Activated naive CD8-positive, alpha-beta T cell treated with anti-CD3 and anti-CD28 coated beads, Interleukin-2, amount 10 ng/mL, durations not matched to agents 7 days and 5 days (primary cell): ENCODE measurements around the gene TMEM132E. TPM values are rescaled to one million over a fixed set of nuclear protein-coding genes. Genes with fewer than 3 reads are reported as not detected.

Source experiments
- ATAC-seq: fragments of 150-1000 bp; cut with Tn5 transposase; one replicate; pipeline ENCODE4 v1.10.0; 2021; ENCODE audit warnings: low read depth, moderate library complexity
- POLR2A ChIA-PET: fragments of 350-600 bp; sonication (Branson Sonifier 250); formaldehyde crosslinking; loops from one replicate; lab custom pipeline; 2021; ENCODE audit warnings: antibody characterized with exemption; lab: Charles Lee
- DNase-seq: peaks from one replicate; pipeline ENCODE4 v3.0.0; 2021
- H3K27ac Mint-ChIP-seq: one replicate; pipeline ENCODE4 v1.8.0; 2022; ENCODE audit warnings: mild to moderate bottlenecking, mixed read lengths
- H3K27me3 Mint-ChIP-seq: one replicate; pipeline ENCODE4 v1.8.0; 2022; ENCODE audit warnings: mild to moderate bottlenecking, moderate library complexity, mixed read lengths
- H3K36me3 Mint-ChIP-seq: one replicate; pipeline ENCODE4 v1.8.0; 2021; ENCODE audit warnings: mild to moderate bottlenecking, mixed read lengths
- H3K4me1 Mint-ChIP-seq: one replicate; pipeline ENCODE4 v1.8.0; 2021; ENCODE audit warnings: mixed read lengths
- H3K4me3 Mint-ChIP-seq: one replicate; pipeline ENCODE4 v1.8.0; 2022; ENCODE audit warnings: mild to moderate bottlenecking, moderate library complexity, mixed read lengths
- H3K9me3 Mint-ChIP-seq: one replicate; pipeline ENCODE4 v1.8.0; 2021; ENCODE audit warnings: mixed read lengths
- total RNA-seq, 2 experiments: library from RNA; stranded (reverse); gene quantifications; one replicate each; pipeline ENCODE4 v1.2.3, GENCODE V29; 2021

Gene TMEM132E
- total RNA-seq, 2 experiments from 2014 or later, result 0.06 TPM; not detected in 1

DNA sequence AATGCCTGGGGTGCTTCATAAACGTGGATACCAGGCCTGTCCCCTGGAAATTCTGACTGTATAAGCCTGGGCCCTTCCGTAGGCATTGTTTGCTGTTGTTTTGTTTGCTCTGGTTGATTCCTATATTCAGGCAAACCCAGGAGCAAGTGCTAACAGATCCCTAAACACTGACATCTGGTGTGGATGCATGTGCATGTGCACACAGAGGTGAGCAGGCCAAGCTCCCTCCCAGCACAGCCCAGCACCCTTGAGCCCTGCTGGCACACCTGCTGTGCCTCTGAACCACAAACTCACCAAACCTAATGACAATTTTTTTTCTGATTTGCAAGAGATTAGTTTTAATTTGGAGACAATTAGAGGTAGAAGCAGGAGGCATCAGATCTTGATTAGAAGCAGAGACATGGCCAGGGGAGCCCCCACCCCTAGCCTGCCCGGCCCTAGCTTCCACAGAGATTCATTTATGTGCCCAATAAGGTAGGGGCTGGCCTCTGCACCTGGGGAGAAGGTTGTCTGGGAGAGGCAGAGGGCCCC lies 40.4 kb downstream of the TMEM132E start:
- Mint-ChIP-seq H3K36me3 (no peaks in the 10 kb centered on the region), H3K9me3 (no peaks in the 10 kb centered on the region), H3K27me3 (peaks cover 40% of the 10 kb centered on the region)

DNA sequence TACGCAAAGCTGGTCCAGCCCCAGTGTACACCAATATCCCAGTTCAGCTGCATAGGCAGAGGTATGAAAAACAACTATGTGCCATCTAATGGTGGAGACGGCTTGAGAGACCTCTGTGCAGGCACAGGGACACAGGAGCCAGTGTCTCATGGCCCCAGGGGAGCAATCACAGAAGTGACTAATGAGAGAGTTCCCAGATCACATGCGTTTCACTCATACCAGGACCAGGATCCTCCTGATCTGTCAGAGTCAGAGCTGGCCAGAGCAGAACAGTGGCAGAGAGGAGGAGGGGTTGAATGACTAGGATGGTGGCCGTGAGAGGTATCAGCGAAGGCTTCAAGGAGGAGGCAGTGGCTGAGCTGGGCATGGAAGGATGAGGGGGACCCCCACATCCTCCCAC lies 41.1 kb downstream of the TMEM132E start:
- H3K27ac Mint-ChIP-seq, result no peak overlapping the region
- H3K4me3 Mint-ChIP-seq, result no peak overlapping the region
- peaks cover 43% of the 10 kb centered on the region for H3K27me3 Mint-ChIP-seq
- H3K4me1 Mint-ChIP-seq, result no peaks in the 10 kb centered on the region
- no peaks in the 10 kb centered on the region for H3K9me3 Mint-ChIP-seq
- POLR2A ChIA-PET, result no interaction called here
- no peak for ATAC-seq
- no peaks in the 10 kb centered on the region for H3K36me3 Mint-ChIP-seq
- DNase-seq, result no peak

More for the DNA sequence above, 40.4 kb downstream of the TMEM132E start:
- ATAC-seq, result no peak
- POLR2A ChIA-PET, result no interaction called here
- no peak for DNase-seq
- H3K4me3 Mint-ChIP-seq, result no peak overlapping the region
- no peak overlapping the region for H3K27ac Mint-ChIP-seq
- no peaks in the 10 kb centered on the region for H3K4me1 Mint-ChIP-seq

DNA sequence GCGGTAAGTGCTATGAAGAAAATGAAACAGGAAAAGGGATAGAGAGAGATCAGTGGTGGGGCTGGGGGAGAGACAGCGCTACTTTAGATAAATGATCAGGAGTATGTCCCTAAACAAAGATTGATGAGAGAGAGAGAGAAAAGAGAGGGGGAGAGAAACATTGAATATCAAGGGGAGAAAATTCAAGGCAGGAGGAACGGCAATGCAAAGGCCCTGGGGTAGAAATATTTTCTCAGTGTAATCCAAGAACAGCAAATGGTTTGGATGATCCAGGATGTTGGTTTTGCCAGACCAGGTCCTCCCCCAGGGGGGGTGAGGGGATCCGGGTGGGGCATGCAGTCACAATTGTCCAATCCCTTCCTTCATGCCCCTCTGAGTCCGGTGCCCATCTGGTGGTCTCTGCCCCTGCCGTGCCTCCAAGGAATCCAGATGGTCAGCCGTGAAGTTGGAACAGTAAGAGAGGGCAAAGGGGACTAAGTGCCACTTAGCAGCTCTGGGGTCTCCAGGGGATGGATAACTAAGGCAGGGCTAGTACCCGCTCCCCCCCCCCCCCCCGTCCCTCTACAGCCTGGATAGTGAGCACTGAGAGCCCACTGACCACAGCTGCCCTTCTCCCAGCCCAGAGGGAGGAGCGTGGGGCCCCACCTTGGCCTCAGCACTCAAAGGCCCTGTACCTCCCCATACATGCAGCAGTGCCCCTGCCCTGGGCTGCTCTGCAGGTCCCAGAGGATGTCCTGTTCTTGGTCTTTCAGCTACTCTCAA lies 43.7 kb downstream of the TMEM132E start:
- H3K27me3 Mint-ChIP-seq, result peaks cover 39% of the 10 kb centered on the region

GRCh38 chr17:34623856-34624766 lies 44.7 kb downstream of the TMEM132E start:
- Mint-ChIP-seq H3K36me3 (no peaks in the 10 kb centered on the region), H3K9me3 (no peaks in the 10 kb centered on the region), H3K4me3 (no peak overlapping the region), H3K4me1 (no peaks in the 10 kb centered on the region), H3K27me3 (peaks cover 44% of the 10 kb centered on the region), H3K27ac (no peak overlapping the region)
- POLR2A ChIA-PET, result no interaction called here
- no peak for ATAC-seq
- DNase-seq, result no peak

More for the DNA sequence above, 43.7 kb downstream of the TMEM132E start:
- POLR2A ChIA-PET, result no interaction called here
- Mint-ChIP-seq H3K9me3 (no peaks in the 10 kb centered on the region), H3K36me3 (no peaks in the 10 kb centered on the region), H3K4me1 (no peaks in the 10 kb centered on the region), H3K4me3 (no peak overlapping the region), H3K27ac (no peak overlapping the region)
- DNase-seq (no peak), ATAC-seq (no peak)

- no peak overlapping the region for H3K27ac Mint-ChIP-seq
- POLR2A ChIA-PET, result no interaction called here
- ATAC-seq, result no peak
- no peaks in the 10 kb centered on the region for H3K36me3 Mint-ChIP-seq
- H3K4me1 Mint-ChIP-seq, result no peaks in the 10 kb centered on the region
- peaks cover 49% of the 10 kb centered on the region for H3K27me3 Mint-ChIP-seq
- no peak overlapping the region for H3K4me3 Mint-ChIP-seq
- H3K9me3 Mint-ChIP-seq, result no peaks in the 10 kb centered on the region
- no peak for DNase-seq
Observed at GRCh38 chr17:34624767-34625383, 45.5 kb downstream of the TMEM132E start.

- peaks cover 49% of the 10 kb centered on the region for H3K27me3 Mint-ChIP-seq
- DNase-seq (no peak), ATAC-seq (no peak)
- no peak overlapping the region for H3K27ac Mint-ChIP-seq
- no peaks in the 10 kb centered on the region for H3K4me1 Mint-ChIP-seq
- H3K9me3 Mint-ChIP-seq, result no peaks in the 10 kb centered on the region
- POLR2A ChIA-PET, result no interaction called here
- no peaks in the 10 kb centered on the region for H3K36me3 Mint-ChIP-seq
- no peak overlapping the region for H3K4me3 Mint-ChIP-seq
Observed at GRCh38 chr17:34626121-34626681, 46.8 kb downstream of the TMEM132E start.

- Mint-ChIP-seq H3K27me3 (peaks cover 41% of the 10 kb centered on the region), H3K36me3 (no peaks in the 10 kb centered on the region), H3K4me1 (no peaks in the 10 kb centered on the region), H3K9me3 (no peaks in the 10 kb centered on the region), H3K4me3 (no peak overlapping the region), H3K27ac (no peak overlapping the region)
- POLR2A ChIA-PET, result interaction anchor here (0.5 kb wide), 1 partner anchor 359 kb away, joined by 5 read pairs; no protein-coding TSS in a partner anchor
- DNase-seq, result no peak
- no peak for ATAC-seq
Observed at GRCh38 chr17:34628879-34629278, 49.5 kb downstream of the TMEM132E start.

DNA sequence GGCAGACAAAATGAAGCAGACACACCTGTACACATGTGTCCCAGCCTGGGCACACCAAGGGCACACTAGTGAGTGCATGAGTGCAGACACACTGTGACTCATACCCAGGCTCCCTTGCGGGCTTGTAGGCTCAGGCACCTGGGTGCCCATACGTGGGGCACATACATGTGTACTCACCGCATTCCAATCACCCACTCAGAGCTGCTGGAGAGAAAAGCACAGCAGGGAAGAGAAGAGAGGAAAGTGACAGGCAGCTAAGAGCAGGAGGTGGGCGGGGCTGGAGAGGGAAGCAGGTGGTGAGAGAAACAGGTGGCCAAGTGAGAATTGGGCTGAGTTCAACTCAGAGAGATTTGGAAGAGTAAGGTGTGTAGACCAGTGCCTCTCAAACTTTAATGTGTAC lies 54.0 kb downstream of the TMEM132E start:
- DNase-seq (no peak), ATAC-seq (no peak)
- no peaks in the 10 kb centered on the region for H3K36me3 Mint-ChIP-seq
- H3K27me3 Mint-ChIP-seq, result peaks cover 15% of the 10 kb centered on the region
- no peaks in the 10 kb centered on the region for H3K9me3 Mint-ChIP-seq
- H3K4me3 Mint-ChIP-seq, result no peak overlapping the region
- POLR2A ChIA-PET, result no interaction called here
- H3K4me1 Mint-ChIP-seq, result no peaks in the 10 kb centered on the region
- H3K27ac Mint-ChIP-seq, result no peak overlapping the region

DNA sequence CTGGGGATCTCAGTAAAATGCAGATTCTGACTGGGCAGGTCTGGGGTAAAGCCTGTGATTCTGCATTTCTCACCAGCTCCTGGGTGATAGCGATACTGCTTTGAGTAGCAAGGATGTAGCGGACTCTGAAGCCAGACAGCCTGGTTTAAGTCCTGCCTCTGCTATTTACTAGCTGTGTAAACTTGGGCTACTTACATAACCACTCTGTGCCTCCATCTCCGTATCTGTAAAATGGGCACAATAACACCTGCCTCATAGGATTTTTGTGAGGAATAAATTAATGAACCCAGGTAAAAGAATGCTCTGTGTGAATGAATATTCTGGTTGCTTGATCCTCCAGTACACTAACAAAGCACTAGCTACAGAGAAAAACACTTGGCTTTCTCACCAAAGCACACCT lies 54.4 kb downstream of the TMEM132E start:
- POLR2A ChIA-PET, result no interaction called here
- H3K36me3 Mint-ChIP-seq, result no peaks in the 10 kb centered on the region
- peaks cover 13% of the 10 kb centered on the region for H3K27me3 Mint-ChIP-seq
- no peaks in the 10 kb centered on the region for H3K9me3 Mint-ChIP-seq
- no peaks in the 10 kb centered on the region for H3K4me1 Mint-ChIP-seq
- ATAC-seq (no peak), DNase-seq (no peak)
- H3K27ac Mint-ChIP-seq, result no peak overlapping the region
- H3K4me3 Mint-ChIP-seq, result no peak overlapping the region

GRCh38 chr17:34634551-34635160 lies 55.3 kb downstream of the TMEM132E start:
- no peak for DNase-seq
- no peaks in the 10 kb centered on the region for H3K9me3 Mint-ChIP-seq
- H3K27ac Mint-ChIP-seq, result no peak overlapping the region
- peaks cover 10% of the 10 kb centered on the region for H3K27me3 Mint-ChIP-seq
- no peak overlapping the region for H3K4me3 Mint-ChIP-seq
- no peaks in the 10 kb centered on the region for H3K36me3 Mint-ChIP-seq
- ATAC-seq, result no peak
- POLR2A ChIA-PET, result no interaction called here
- no peaks in the 10 kb centered on the region for H3K4me1 Mint-ChIP-seq

GRCh38 chr17:34635876-34636275 lies 56.5 kb downstream of the TMEM132E start:
- no peaks in the 10 kb centered on the region for H3K4me1 Mint-ChIP-seq
- H3K36me3 Mint-ChIP-seq, result no peaks in the 10 kb centered on the region
- POLR2A ChIA-PET, result no interaction called here
- H3K27ac Mint-ChIP-seq, result no peak overlapping the region
- ATAC-seq, result no peak
- peaks cover 10% of the 10 kb centered on the region for H3K27me3 Mint-ChIP-seq
- DNase-seq, result no peak
- H3K9me3 Mint-ChIP-seq, result no peaks in the 10 kb centered on the region
- H3K4me3 Mint-ChIP-seq, result no peak overlapping the region

DNA sequence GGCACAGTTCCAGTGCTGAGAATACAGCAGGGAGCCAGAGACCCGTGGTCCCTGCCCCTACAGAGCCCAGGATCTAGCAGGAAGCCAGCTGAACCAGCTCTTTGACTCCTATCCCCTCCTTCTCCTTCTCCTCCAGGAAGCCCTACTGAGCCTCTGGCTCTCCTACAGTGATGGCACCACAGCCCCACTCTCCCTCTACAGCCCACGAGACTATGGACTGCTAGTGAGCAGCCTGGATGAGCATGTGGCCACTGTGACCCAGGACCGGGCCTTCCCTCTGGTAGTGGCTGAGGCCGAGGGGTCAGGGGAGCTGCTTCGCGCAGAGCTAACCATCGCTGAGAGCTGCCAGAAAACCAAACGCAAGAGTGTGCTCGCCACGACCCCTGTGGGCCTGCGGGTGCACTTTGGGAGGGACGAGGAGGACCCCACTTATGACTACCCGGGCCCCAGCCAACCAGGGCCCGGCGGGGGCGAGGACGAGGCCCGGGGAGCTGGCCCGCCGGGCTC lies 57.7 kb downstream of the TMEM132E start:
- peaks cover 10% of the 10 kb centered on the region for H3K27me3 Mint-ChIP-seq
- no peaks in the 10 kb centered on the region for H3K4me1 Mint-ChIP-seq
- POLR2A ChIA-PET, result no interaction called here
- H3K9me3 Mint-ChIP-seq, result no peaks in the 10 kb centered on the region
- H3K36me3 Mint-ChIP-seq, result no peaks in the 10 kb centered on the region
- H3K27ac Mint-ChIP-seq, result no peak overlapping the region
- ATAC-seq, result no peak
- no peak for DNase-seq
- H3K4me3 Mint-ChIP-seq, result no peak overlapping the region
